AG09309 (cell line): ENCODE data around the gene MYO1H.

ENCODE experiments used
- DNase-seq: peaks from one replicate; pipeline ENCODE4 v3.0.0-alpha.2; 2010; ENCODE audit warnings: low read depth
- H3K4me3 ChIP-seq: 2 replicates; pipeline ENCODE4 v1.5.1; 2011; ENCODE audit warnings: mild to moderate bottlenecking, low read depth, low read length, moderate library complexity; ENCODE audit not compliant: control insufficient read depth
- CTCF ChIP-seq: IDR thresholded peaks from 2 replicates; pipeline ENCODE4 v1.5.1; 2011; ENCODE audit warnings: mild to moderate bottlenecking, low read depth, low read length, inconsistent platforms; ENCODE audit not compliant: insufficient read depth, control insufficient read depth; ENCODE audit errors: missing control alignments

The MYO1H gene

GRCh38 chr12:109347589-109347988 lies at the start of gene MYO1H:
TSS of gene MYO1H (plus strand) at chr12:109347900. CDS start at chr12:109347961, 61 bp downstream.
- DNase-seq: no peak
- no peak for TF ChIP-seq CTCF
- no peak within 1 kb of the TSS for H3K4me3 ChIP-seq

GRCh38 chr12:109299849-109300248 lies 47.9 kb upstream of the MYO1H start:
- H3K4me3 ChIP-seq: no peak overlapping the region
- TF ChIP-seq CTCF: no peak
- DNase-seq: no peak

GRCh38 chr12:109301643-109302168 lies 46.0 kb upstream of the MYO1H start:
- DNase-seq: no peak
- TF ChIP-seq CTCF: no peak

GRCh38 chr12:109302358-109302757 lies 45.3 kb upstream of the MYO1H start:
- no peak overlapping the region for H3K4me3 ChIP-seq
- DNase-seq: no peak
- TF ChIP-seq CTCF: no peak

More at GRCh38 chr12:109301643-109302168, 46.0 kb upstream of the MYO1H start:
- H3K4me3 ChIP-seq: no peak overlapping the region

GRCh38 chr12:109302770-109303169 lies 44.9 kb upstream of the MYO1H start:
- H3K4me3 ChIP-seq: no peak overlapping the region
- no peak for DNase-seq
- no peak for TF ChIP-seq CTCF

- no peak for TF ChIP-seq CTCF
- no peak overlapping the region for H3K4me3 ChIP-seq
- no peak for DNase-seq
These were observed 43.2 kb upstream of the MYO1H start for GRCh38 chr12:109304485-109304884.

- no peak overlapping the region for H3K4me3 ChIP-seq
- no peak for DNase-seq
- TF ChIP-seq CTCF: no peak
These were observed 42.2 kb upstream of the MYO1H start for GRCh38 chr12:109305547-109305946.
